HFF-Myc (cell line): ENCODE results near the gene TMEM150B.

Source experiments
- DNase-seq: peaks from one replicate; pipeline ENCODE4 v3.0.0-alpha.2; 2011; ENCODE audit warnings: low read depth; ENCODE audit errors: extremely low read depth
- H3K4me3 ChIP-seq: replicated peaks from 2 replicates; pipeline ENCODE4 v1.5.1; 2011; ENCODE audit warnings: low read depth, mild to moderate bottlenecking, control low read depth, low read length
- CTCF ChIP-seq: IDR thresholded peaks from 2 replicates; pipeline ENCODE4 v1.5.1; 2012; ENCODE audit warnings: mild to moderate bottlenecking, low read depth, low read length, control low read depth; ENCODE audit errors: missing control alignments

The TMEM150B gene

GRCh38 chr19:55297267-55297666 lies 27.9 kb downstream of the TMEM150B start:
- H3K4me3 ChIP-seq: no peak overlapping the region
- TF ChIP-seq CTCF: no peak
- DNase-seq: no peak

DNA sequence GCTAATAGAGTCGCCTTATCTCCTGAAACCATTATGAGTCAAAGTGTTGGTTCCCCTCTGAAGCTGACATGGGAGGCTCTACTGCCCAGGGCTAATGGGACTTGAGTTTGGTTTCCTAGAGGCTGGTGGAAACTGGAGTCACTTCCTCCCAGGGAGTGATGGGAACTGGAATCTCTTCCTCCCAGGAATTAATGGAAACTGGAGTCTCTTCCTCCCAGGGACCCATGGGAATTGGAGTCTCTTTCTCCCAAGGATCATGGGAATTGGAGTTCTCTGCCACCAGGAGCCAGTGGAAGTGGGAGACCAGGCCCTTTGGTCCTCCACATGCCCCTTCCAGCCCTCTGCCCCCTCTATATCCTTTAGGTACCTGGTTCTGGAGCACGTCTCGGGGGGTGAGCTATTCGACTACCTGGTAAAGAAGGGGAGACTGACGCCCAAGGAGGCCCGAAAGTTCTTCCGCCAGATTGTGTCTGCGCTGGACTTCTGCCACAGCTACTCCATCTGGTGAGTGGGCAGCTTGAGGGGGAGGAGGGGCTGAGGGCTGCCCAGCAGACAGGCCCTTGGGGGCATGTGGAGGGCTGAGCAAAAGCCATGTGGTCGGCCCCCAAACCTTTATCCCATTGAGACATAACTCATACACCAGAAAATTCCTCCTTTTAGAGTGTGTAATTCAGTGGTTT lies 35.9 kb downstream of the TMEM150B start:
- no peak overlapping the region for H3K4me3 ChIP-seq
- peak; percentile 12 for DNase-seq
- no peak for TF ChIP-seq CTCF

- DNase-seq: no peak
- no peak overlapping the region for H3K4me3 ChIP-seq
- no peak for TF ChIP-seq CTCF
Measured at GRCh38 chr19:55287361-55288079, 37.6 kb downstream of the TMEM150B start.

GRCh38 chr19:55285229-55285890 lies 39.8 kb downstream of the TMEM150B start:
- H3K4me3 ChIP-seq: peak overlapping the region; percentile 34
- no peak for TF ChIP-seq CTCF
- no peak for DNase-seq

- peak overlapping the region; percentile 34 for H3K4me3 ChIP-seq
- no peak for TF ChIP-seq CTCF
- no peak for DNase-seq
Measured at GRCh38 chr19:55284405-55285058, 40.6 kb downstream of the TMEM150B start.

- no peak for DNase-seq
- H3K4me3 ChIP-seq: peak within 1 kb of the TSS; percentile 34
Measured at GRCh38 chr19:55283548-55284377, 41.4 kb downstream of the TMEM150B start, which contains the start of gene BRSK1. Gene BRSK1, plus strand, starts transcription at chr19:55283997. Its CDS starts 446 bp downstream, at chr19:55284443.

More at GRCh38 chr19:55283548-55284377, 41.4 kb downstream of the TMEM150B start, which contains the start of gene BRSK1:
- TF ChIP-seq CTCF: no peak
